ENCODE data around the gene CNOT8. TPM values are rescaled to one million over a fixed set of nuclear protein-coding genes. Genes with fewer than 3 reads are reported as not detected.

The CNOT8 gene
- total and polyA plus RNA-seq, 9 of the 15 experiments (the other 6 are each of a cell fraction or from before 2014, with no cell fraction given): 15.2 to 68.9 (median 52.1) TPM

DNA sequence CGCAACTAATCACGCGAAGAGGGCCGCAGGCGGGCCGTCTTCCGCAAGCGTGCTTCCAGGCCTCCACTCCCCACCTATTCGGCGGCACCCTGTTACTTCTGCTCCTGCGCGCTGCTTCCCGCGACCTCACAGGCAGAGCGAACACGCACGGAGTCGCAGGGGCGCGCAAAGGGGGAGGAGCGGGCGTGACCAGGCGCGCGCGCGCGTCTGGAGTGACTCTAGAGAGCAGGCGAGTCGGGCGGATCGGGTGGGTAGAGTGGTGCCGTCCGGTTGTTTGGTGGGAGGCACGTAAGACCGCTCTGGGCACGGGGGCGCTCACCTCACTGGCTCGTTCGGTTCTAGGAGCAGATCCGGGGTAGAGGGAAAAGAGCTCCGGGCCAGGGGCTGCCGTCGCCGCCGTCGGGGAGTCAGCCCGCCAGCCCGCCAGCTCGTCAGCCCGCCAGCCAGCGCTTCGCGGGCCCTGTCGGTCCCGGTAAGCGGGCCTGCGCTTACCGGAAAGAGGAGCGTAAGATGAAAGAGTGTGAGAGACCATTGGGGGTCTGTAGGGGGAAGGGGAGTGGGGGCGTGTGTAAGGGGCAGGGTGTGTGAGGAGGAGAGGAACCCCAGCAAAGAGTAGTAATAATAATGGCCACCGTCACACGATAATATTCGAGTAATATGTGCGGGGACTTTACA lies at the start of gene CNOT8 (continued):
- no peak for TF ChIP-seq ZNF318 (IDR thresholded peaks at IDR 0.05; ENCODE audit: borderline replicate concordance in 1 of 2, low read depth in 1 of 2)
- no peak for TF ChIP-seq ADNP (tag; IDR thresholded peaks at IDR 0.05)
- TF ChIP-seq MAFK (IDR thresholded peaks at IDR 0.05; ENCODE audit: low read length): no peak
- no peak for TF ChIP-seq ZNF12 (CRISPR knock-in tag; IDR thresholded peaks at IDR 0.05)
- no peak for TF ChIP-seq SFPQ (IDR thresholded peaks at IDR 0.05; ENCODE audit: low read depth, low read length)
- no peak for TF ChIP-seq ZC3H8 (IDR thresholded peaks at IDR 0.05)
- TF ChIP-seq BACH1 (tag; IDR thresholded peaks at IDR 0.05): no peak
- peak; percentile 74 for TF ChIP-seq GABPB1 (CRISPR knock-in tag; IDR thresholded peaks at IDR 0.05)
- TF ChIP-seq, protein P1, sequence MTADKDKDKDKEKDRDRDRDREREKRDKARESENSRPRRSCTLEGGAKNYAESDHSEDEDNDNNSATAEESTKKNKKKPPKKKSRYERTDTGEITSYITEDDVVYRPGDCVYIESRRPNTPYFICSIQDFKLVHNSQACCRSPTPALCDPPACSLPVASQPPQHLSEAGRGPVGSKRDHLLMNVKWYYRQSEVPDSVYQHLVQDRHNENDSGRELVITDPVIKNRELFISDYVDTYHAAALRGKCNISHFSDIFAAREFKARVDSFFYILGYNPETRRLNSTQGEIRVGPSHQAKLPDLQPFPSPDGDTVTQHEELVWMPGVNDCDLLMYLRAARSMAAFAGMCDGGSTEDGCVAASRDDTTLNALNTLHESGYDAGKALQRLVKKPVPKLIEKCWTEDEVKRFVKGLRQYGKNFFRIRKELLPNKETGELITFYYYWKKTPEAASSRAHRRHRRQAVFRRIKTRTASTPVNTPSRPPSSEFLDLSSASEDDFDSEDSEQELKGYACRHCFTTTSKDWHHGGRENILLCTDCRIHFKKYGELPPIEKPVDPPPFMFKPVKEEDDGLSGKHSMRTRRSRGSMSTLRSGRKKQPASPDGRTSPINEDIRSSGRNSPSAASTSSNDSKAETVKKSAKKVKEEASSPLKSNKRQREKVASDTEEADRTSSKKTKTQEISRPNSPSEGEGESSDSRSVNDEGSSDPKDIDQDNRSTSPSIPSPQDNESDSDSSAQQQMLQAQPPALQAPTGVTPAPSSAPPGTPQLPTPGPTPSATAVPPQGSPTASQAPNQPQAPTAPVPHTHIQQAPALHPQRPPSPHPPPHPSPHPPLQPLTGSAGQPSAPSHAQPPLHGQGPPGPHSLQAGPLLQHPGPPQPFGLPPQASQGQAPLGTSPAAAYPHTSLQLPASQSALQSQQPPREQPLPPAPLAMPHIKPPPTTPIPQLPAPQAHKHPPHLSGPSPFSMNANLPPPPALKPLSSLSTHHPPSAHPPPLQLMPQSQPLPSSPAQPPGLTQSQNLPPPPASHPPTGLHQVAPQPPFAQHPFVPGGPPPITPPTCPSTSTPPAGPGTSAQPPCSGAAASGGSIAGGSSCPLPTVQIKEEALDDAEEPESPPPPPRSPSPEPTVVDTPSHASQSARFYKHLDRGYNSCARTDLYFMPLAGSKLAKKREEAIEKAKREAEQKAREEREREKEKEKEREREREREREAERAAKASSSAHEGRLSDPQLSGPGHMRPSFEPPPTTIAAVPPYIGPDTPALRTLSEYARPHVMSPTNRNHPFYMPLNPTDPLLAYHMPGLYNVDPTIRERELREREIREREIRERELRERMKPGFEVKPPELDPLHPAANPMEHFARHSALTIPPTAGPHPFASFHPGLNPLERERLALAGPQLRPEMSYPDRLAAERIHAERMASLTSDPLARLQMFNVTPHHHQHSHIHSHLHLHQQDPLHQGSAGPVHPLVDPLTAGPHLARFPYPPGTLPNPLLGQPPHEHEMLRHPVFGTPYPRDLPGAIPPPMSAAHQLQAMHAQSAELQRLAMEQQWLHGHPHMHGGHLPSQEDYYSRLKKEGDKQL (CRISPR knock-in tag; IDR thresholded peaks at IDR 0.05; ENCODE audit: borderline replicate concordance): no peak
- TF ChIP-seq HIVEP1 (CRISPR knock-in tag; IDR thresholded peaks at IDR 0.05): no peak
- no peak for TF ChIP-seq NCOR1 (IDR thresholded peaks at IDR 0.05)
